ENCODE results near the gene SLC24A4.
"Not testable (repeated sequence)": the region's sequence is repeated elsewhere in the genome, so short reads cannot be mapped to it uniquely, and the experiment has no call there.

SLC24A4 gene

GRCh38 chr14:92401561-92401960 is 78.6 kb downstream of the SLC24A4 start:
- no peaks in the 10 kb centered on the region for H3K9me2 ChIP-seq (replicated peaks; ENCODE audit: insufficient read depth, low read length)
- no peaks in the 10 kb centered on the region for H3K27me3 ChIP-seq (ENCODE audit: low read length)
- H2AFZ ChIP-seq (ENCODE audit: low read depth, low read length, severe bottlenecking) = no peak overlapping the region
- H3K9ac ChIP-seq (ENCODE audit: low read length) = no peak overlapping the region
- no peak overlapping the region for H3K27ac ChIP-seq (ENCODE audit: low read depth, low read length)
- H3K4me3 ChIP-seq (ENCODE audit: insufficient read depth, low read length, poor library complexity, severe bottlenecking) = no peak overlapping the region
- no peak for TF ChIP-seq CTCF (IDR thresholded peaks at IDR 0.05; ENCODE audit: insufficient read depth, low read length, poor library complexity, severe bottlenecking)
- no peak for TF ChIP-seq EZH2phosphoT487 (conservative IDR thresholded peaks at IDR 0.05; ENCODE audit: low read length)
- H3K9me3 ChIP-seq (ENCODE audit: insufficient read depth, low read length) = 0 out of 2 replicates have a peak, but pooled peaks cover 4% of the 10 kb centered on the region
- no peak overlapping the region for H3K4me2 ChIP-seq (ENCODE audit: low read depth, low read length, poor library complexity, severe bottlenecking)
- no peaks in the 10 kb centered on the region for H4K20me1 ChIP-seq (ENCODE audit: low read depth, low read length)
- no peaks in the 10 kb centered on the region for H3K36me3 ChIP-seq (ENCODE audit: low read length)
- H3F3A ChIP-seq (ENCODE audit: insufficient read depth) = no peaks in the 10 kb centered on the region
- no peaks in the 10 kb centered on the region for H3K79me2 ChIP-seq (ENCODE audit: insufficient read depth, low read length)

GRCh38 chr14:92402500-92402899 is 79.5 kb downstream of the SLC24A4 start:
- H3K27me3 ChIP-seq (ENCODE audit: low read length); H3K9me2 ChIP-seq (replicated peaks; ENCODE audit: insufficient read depth, low read length); H3K36me3 ChIP-seq (ENCODE audit: low read length); H4K20me1 ChIP-seq (ENCODE audit: low read depth, low read length); H3K79me2 ChIP-seq (ENCODE audit: insufficient read depth, low read length); H2AFZ ChIP-seq (ENCODE audit: low read depth, low read length, severe bottlenecking); H3K9ac ChIP-seq (ENCODE audit: low read length); H3K9me3 ChIP-seq (ENCODE audit: insufficient read depth, low read length); H3K4me2 ChIP-seq (ENCODE audit: low read depth, low read length, poor library complexity, severe bottlenecking); H3F3A ChIP-seq (ENCODE audit: insufficient read depth); H3K4me3 ChIP-seq (ENCODE audit: insufficient read depth, low read length, poor library complexity, severe bottlenecking); H3K27ac ChIP-seq (ENCODE audit: low read depth, low read length): not testable (repeated sequence)

GRCh38 chr14:92404018-92404417 is 81.1 kb downstream of the SLC24A4 start:
- Histone ChIP-seq H3K4me2 (ENCODE audit: low read depth, low read length, poor library complexity, severe bottlenecking) (no peak overlapping the region), H3K9me3 (ENCODE audit: insufficient read depth, low read length) (0 out of 2 replicates have a peak, but pooled peaks cover 4% of the 10 kb centered on the region), H3F3A (ENCODE audit: insufficient read depth) (no peaks in the 10 kb centered on the region), H2AFZ (ENCODE audit: low read depth, low read length, severe bottlenecking) (no peak overlapping the region), H3K9me2 (replicated peaks; ENCODE audit: insufficient read depth, low read length) (no peaks in the 10 kb centered on the region), H3K4me3 (ENCODE audit: insufficient read depth, low read length, poor library complexity, severe bottlenecking) (no peak overlapping the region), H3K27ac (ENCODE audit: low read depth, low read length) (no peak overlapping the region), H4K20me1 (ENCODE audit: low read depth, low read length) (no peaks in the 10 kb centered on the region), H3K79me2 (ENCODE audit: insufficient read depth, low read length) (no peaks in the 10 kb centered on the region), H3K27me3 (ENCODE audit: low read length) (no peaks in the 10 kb centered on the region), H3K36me3 (ENCODE audit: low read length) (no peaks in the 10 kb centered on the region), H3K9ac (ENCODE audit: low read length) (no peak overlapping the region)
- TF ChIP-seq EZH2phosphoT487 (conservative IDR thresholded peaks at IDR 0.05; ENCODE audit: low read length) (no peak), CTCF (IDR thresholded peaks at IDR 0.05; ENCODE audit: insufficient read depth, low read length, poor library complexity, severe bottlenecking) (no peak)

- H3K27ac ChIP-seq (ENCODE audit: low read depth, low read length) = no peak overlapping the region
- H3F3A ChIP-seq (ENCODE audit: insufficient read depth) = no peaks in the 10 kb centered on the region
- no peaks in the 10 kb centered on the region for H3K9me2 ChIP-seq (replicated peaks; ENCODE audit: insufficient read depth, low read length)
- no peak overlapping the region for H2AFZ ChIP-seq (ENCODE audit: low read depth, low read length, severe bottlenecking)
- no peak overlapping the region for H3K9ac ChIP-seq (ENCODE audit: low read length)
- no peaks in the 10 kb centered on the region for H4K20me1 ChIP-seq (ENCODE audit: low read depth, low read length)
- TF ChIP-seq EZH2phosphoT487 (conservative IDR thresholded peaks at IDR 0.05; ENCODE audit: low read length) (no peak), CTCF (IDR thresholded peaks at IDR 0.05; ENCODE audit: insufficient read depth, low read length, poor library complexity, severe bottlenecking) (no peak)
- H3K27me3 ChIP-seq (ENCODE audit: low read length) = no peaks in the 10 kb centered on the region
- no peak overlapping the region for H3K4me2 ChIP-seq (ENCODE audit: low read depth, low read length, poor library complexity, severe bottlenecking)
- 0 out of 2 replicates have a peak, but pooled peaks cover 4% of the 10 kb centered on the region for H3K9me3 ChIP-seq (ENCODE audit: insufficient read depth, low read length)
- no peaks in the 10 kb centered on the region for H3K79me2 ChIP-seq (ENCODE audit: insufficient read depth, low read length)
- H3K36me3 ChIP-seq (ENCODE audit: low read length) = no peaks in the 10 kb centered on the region
- H3K4me3 ChIP-seq (ENCODE audit: insufficient read depth, low read length, poor library complexity, severe bottlenecking) = no peak overlapping the region
Observed at GRCh38 chr14:92404421-92404820, 81.5 kb downstream of the SLC24A4 start.
